Measurements from ENCODE around the gene EMILIN1.

GRCh38 chr2:27042985-27043634 lies 35.3 kb upstream of the EMILIN1 start:
- TF ChIP-seq POLR2A (IDR thresholded peaks at IDR 0.05; ENCODE audit: low read depth, low read length) (no peak), CTCF (conservative IDR thresholded peaks at IDR 0.05; ENCODE audit: low read depth, low read length) (no peak), MAZ (IDR thresholded peaks at IDR 0.05; ENCODE audit: borderline replicate concordance, low read depth, low read length) (no peak), NFE2L2 (IDR thresholded peaks at IDR 0.05; ENCODE audit: low read depth, low read length) (no peak)

Measured in IMR-90 (cell line).